Measurements from ENCODE around the gene ZBP1. TPM values are rescaled to one million over a fixed set of nuclear protein-coding genes. Genes with fewer than 3 reads are reported as not detected.

Gene ZBP1
- total and polyA plus RNA-seq, 5 donors from 2014 or later, result 12.4 to 67.0 (median 24.8) TPM

DNA sequence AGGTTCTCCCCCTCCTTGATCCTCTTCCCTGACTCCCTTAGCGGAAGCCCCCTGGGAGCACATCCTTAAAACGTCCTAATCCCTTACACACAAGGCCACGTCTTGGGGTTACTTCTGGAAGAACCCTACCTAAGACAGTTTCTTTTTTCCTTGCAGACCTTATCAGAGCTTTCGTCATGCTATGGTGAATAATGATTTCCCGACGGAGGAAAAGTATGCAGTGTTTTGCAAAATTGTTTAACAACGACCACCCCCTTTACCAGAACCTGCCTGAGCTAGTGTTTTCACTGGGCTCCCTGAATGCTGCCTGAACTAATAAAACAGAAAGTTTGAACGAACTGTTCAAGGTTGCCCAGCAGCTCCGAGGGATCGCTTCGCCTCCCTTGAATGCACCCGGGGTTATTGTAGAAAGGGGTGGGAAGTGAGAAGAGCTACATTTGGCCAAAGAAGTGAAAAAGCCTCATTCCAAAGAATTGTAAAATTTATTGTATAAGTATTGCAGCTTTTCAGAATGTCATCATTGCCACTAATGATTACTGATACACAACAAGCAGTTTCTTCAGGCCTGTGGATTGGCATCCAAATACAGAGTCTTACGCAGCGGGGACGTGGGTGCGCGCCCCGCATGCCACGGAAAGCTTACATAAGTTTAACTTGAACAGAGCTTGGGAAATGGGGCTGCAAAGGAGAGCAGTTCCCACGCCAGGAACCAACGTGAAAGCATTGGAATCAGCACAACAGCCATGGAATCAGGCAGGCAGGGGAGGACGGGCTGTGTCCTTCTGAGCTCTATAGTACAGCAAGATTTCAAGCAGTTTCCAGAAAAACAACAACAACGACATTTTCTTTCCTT lies 27.9 kb upstream of the ZBP1 start:
- Histone ChIP-seq H3K4me3 (ENCODE audit: low read depth, low read length) (no peak overlapping the region), H3K9me3 (ENCODE audit: control insufficient read depth in 2 of 2, low read length in 2 of 2) (no peaks in the 10 kb centered on the region), H3K27me3 (ENCODE audit: control insufficient read depth, insufficient read depth, low read length) (no peaks in the 10 kb centered on the region), H3K4me1 (ENCODE audit: control insufficient read depth, insufficient read depth, low read length, poor library complexity, severe bottlenecking) (no peaks in the 10 kb centered on the region), H3K27ac (ENCODE audit: insufficient read depth, low read length, poor library complexity, severe bottlenecking) (no peak overlapping the region), H3K36me3 (ENCODE audit: control insufficient read depth, insufficient read depth, low read length) (no peaks in the 10 kb centered on the region)
- H3K9me3 Mint-ChIP-seq, result peaks cover 0 to 15% (median 1%) of the 10 kb centered on the region in 7 donors
- no peaks in the 10 kb centered on the region for H3K4me1 Mint-ChIP-seq
- ATAC-seq (ENCODE audit: low read depth in 2 of 2) (no peak), DNase-seq (no peak)
- peaks cover 20% of the 10 kb centered on the region for H3K27me3 Mint-ChIP-seq
- H3K4me3 Mint-ChIP-seq, result no peak overlapping the region
- no peak overlapping the region for H3K27ac Mint-ChIP-seq
- H3K36me3 Mint-ChIP-seq, result peaks cover 3% of the 10 kb centered on the region

DNA sequence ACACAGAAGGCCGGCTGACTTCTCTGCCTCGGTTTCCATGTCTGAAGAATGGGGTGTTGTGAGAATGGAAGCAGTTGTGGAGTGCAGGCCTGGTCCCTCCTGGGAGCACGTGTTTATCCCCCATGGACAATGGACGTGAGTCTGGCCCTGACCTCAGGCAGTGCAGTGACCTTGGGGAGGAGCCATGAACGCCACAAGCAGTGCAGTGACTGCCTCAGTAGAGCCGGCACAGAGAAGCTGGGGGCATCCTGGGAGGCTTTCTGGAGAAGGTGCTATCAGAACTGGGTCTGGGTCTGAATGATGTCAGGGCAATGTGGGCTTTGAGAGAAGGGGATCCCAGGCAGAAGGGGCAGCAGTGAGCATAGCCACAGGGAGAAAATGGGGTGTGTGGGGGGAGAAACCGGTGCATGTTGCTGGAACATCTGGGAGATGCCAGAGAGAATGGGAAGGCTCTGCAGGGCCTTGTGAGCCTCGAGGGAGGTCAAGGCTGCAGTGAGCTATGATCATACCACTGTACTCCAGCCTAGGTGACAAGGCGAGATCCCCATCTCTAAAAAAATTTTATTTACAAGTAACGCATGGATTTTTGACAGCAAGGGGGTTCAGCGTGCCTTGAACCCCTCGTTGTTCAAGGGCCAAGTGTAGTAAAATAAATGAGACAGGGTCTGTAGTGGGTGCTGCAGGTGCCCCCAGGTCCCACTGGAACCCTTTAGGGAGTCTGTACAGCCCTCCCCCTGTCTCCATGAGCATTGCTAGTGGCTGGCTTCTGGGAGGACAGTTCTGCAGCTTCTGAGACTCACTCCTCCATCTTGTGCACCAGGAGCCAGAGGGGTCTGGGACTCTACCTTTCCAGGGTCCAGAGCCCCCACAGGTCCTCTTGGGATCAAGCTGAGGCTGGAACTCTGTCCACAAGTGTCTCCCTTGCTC lies 27.0 kb upstream of the ZBP1 start:
- peaks cover 29% of the 10 kb centered on the region for H3K27me3 Mint-ChIP-seq
- no peak overlapping the region for H3K4me3 ChIP-seq (ENCODE audit: low read depth, low read length)
- DNase-seq, result no peak

DNA sequence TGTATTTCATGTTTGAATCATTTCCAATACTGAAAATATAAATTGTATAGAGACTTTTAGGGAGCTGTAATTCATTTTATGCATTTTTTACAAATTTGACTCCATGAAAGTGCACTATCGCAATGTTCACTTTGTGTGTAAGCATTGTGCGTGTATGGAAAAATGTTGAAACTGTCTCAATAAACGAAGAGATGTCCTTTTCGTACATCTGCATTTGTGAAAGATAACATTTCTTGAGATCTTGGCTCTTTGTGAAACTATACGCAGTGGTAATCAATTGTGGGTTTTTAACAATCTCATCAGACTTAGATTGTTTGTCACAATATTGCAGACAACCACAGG lies 18.6 kb upstream of the ZBP1 start:
- peaks cover 14 to 27% of the 10 kb centered on the region in 2 experiments for H3K9me3 ChIP-seq (ENCODE audit: control insufficient read depth in 2 of 2, low read length in 2 of 2)
- peaks cover 5% of the 10 kb centered on the region for H3K36me3 Mint-ChIP-seq
- peaks cover 7% of the 10 kb centered on the region for H3K4me1 ChIP-seq (ENCODE audit: control insufficient read depth, insufficient read depth, low read length, poor library complexity, severe bottlenecking)
- peaks cover 77% of the 10 kb centered on the region for H3K27me3 Mint-ChIP-seq
- no peak overlapping the region for H3K27ac Mint-ChIP-seq
- peaks cover 6 to 31% (median 11%) of the 10 kb centered on the region in 7 donors for H3K9me3 Mint-ChIP-seq
- DNase-seq, result no peak
- H3K27ac ChIP-seq (ENCODE audit: insufficient read depth, low read length, poor library complexity, severe bottlenecking), result no peak overlapping the region
- H3K4me3 ChIP-seq (ENCODE audit: low read depth, low read length), result no peak overlapping the region
- no peak for ATAC-seq (ENCODE audit: low read depth in 2 of 2)
- peaks cover 5 to 17% (median 8%) of the 10 kb centered on the region in 4 donors for H3K4me1 Mint-ChIP-seq
- no peaks in the 10 kb centered on the region for H3K36me3 ChIP-seq (ENCODE audit: control insufficient read depth, insufficient read depth, low read length)
- no peak overlapping the region for H3K4me3 Mint-ChIP-seq
- H3K27me3 ChIP-seq (ENCODE audit: control insufficient read depth, insufficient read depth, low read length), result peaks cover 44% of the 10 kb centered on the region

More for the DNA sequence above, 27.0 kb upstream of the ZBP1 start:
- H3K27ac ChIP-seq (ENCODE audit: insufficient read depth, low read length, poor library complexity, severe bottlenecking), result no peak overlapping the region
- peaks cover 0 to 17% (median 2%) of the 10 kb centered on the region in 7 donors for H3K9me3 Mint-ChIP-seq
- no peak overlapping the region for H3K4me3 Mint-ChIP-seq
- H3K36me3 ChIP-seq (ENCODE audit: control insufficient read depth, insufficient read depth, low read length), result no peaks in the 10 kb centered on the region
- ATAC-seq (ENCODE audit: low read depth in 2 of 2), result no peak
- no peaks in the 10 kb centered on the region for H3K9me3 ChIP-seq (ENCODE audit: control insufficient read depth in 2 of 2, low read length in 2 of 2)
- H3K27me3 ChIP-seq (ENCODE audit: control insufficient read depth, insufficient read depth, low read length), result no peaks in the 10 kb centered on the region
- no peaks in the 10 kb centered on the region for H3K4me1 Mint-ChIP-seq
- no peak overlapping the region for H3K27ac Mint-ChIP-seq
- H3K4me1 ChIP-seq (ENCODE audit: control insufficient read depth, insufficient read depth, low read length, poor library complexity, severe bottlenecking), result no peaks in the 10 kb centered on the region
- peaks cover 3% of the 10 kb centered on the region for H3K36me3 Mint-ChIP-seq

- no peak for DNase-seq
- H3K27me3 Mint-ChIP-seq, result peaks cover 75% of the 10 kb centered on the region
- no peak overlapping the region for H3K27ac Mint-ChIP-seq
- H3K36me3 Mint-ChIP-seq, result peaks cover 5% of the 10 kb centered on the region
- ATAC-seq (ENCODE audit: low read depth in 2 of 2), result no peak
- H3K9me3 Mint-ChIP-seq, result peaks cover 6 to 31% (median 12%) of the 10 kb centered on the region in 7 donors
- H3K4me1 Mint-ChIP-seq, result peaks cover 5 to 17% (median 11%) of the 10 kb centered on the region in 4 donors
- peaks cover 10% of the 10 kb centered on the region for H3K4me1 ChIP-seq (ENCODE audit: control insufficient read depth, insufficient read depth, low read length, poor library complexity, severe bottlenecking)
- peaks cover 44% of the 10 kb centered on the region for H3K27me3 ChIP-seq (ENCODE audit: control insufficient read depth, insufficient read depth, low read length)
- H3K27ac ChIP-seq (ENCODE audit: insufficient read depth, low read length, poor library complexity, severe bottlenecking), result no peak overlapping the region
- no peak overlapping the region for H3K4me3 Mint-ChIP-seq
- H3K36me3 ChIP-seq (ENCODE audit: control insufficient read depth, insufficient read depth, low read length), result no peaks in the 10 kb centered on the region
- H3K9me3 ChIP-seq (ENCODE audit: control insufficient read depth in 2 of 2, low read length in 2 of 2), result peaks cover 14 to 27% of the 10 kb centered on the region in 2 experiments
- no peak overlapping the region for H3K4me3 ChIP-seq (ENCODE audit: low read depth, low read length)
Measured at GRCh38 chr20:57638173-57638894, 18.1 kb upstream of the ZBP1 start.

- H3K4me3 ChIP-seq (ENCODE audit: low read depth, low read length), result peak overlapping the region; percentile 2
- Mint-ChIP-seq H3K4me3 (peak overlapping the region in 2 of 4 donors; percentile 37 to 68), H3K27ac (no peak overlapping the region), H3K9me3 (peaks cover 6 to 30% (median 10%) of the 10 kb centered on the region in 7 donors), H3K36me3 (peaks cover 5% of the 10 kb centered on the region), H3K27me3 (peaks cover 45% of the 10 kb centered on the region), H3K4me1 (peaks cover 23 to 34% (median 29%) of the 10 kb centered on the region in 4 donors)
- no peaks in the 10 kb centered on the region for H3K36me3 ChIP-seq (ENCODE audit: control insufficient read depth, insufficient read depth, low read length)
- peaks cover 28% of the 10 kb centered on the region for H3K4me1 ChIP-seq (ENCODE audit: control insufficient read depth, insufficient read depth, low read length, poor library complexity, severe bottlenecking)
- DNase-seq (peak in 2 of 3 donors; percentile 18 to 47), ATAC-seq (ENCODE audit: low read depth in 2 of 2) (peak in 1 of 2 donors; percentile 65)
- no peak overlapping the region for H3K27ac ChIP-seq (ENCODE audit: insufficient read depth, low read length, poor library complexity, severe bottlenecking)
- peaks cover 14 to 27% of the 10 kb centered on the region in 2 experiments for H3K9me3 ChIP-seq (ENCODE audit: control insufficient read depth in 2 of 2, low read length in 2 of 2)
- H3K27me3 ChIP-seq (ENCODE audit: control insufficient read depth, insufficient read depth, low read length), result peaks cover 35% of the 10 kb centered on the region
Measured at GRCh38 chr20:57633945-57634491, 13.8 kb upstream of the ZBP1 start.

- Histone ChIP-seq H3K36me3 (ENCODE audit: control insufficient read depth, insufficient read depth, low read length) (no peaks in the 10 kb centered on the region), H3K27me3 (ENCODE audit: control insufficient read depth, insufficient read depth, low read length) (peaks cover 26% of the 10 kb centered on the region), H3K4me3 (ENCODE audit: low read depth, low read length) (no peak overlapping the region), H3K27ac (ENCODE audit: insufficient read depth, low read length, poor library complexity, severe bottlenecking) (no peak overlapping the region), H3K4me1 (ENCODE audit: control insufficient read depth, insufficient read depth, low read length, poor library complexity, severe bottlenecking) (peaks cover 45% of the 10 kb centered on the region), H3K9me3 (ENCODE audit: control insufficient read depth in 2 of 2, low read length in 2 of 2) (peaks cover 13 to 22% of the 10 kb centered on the region in 2 experiments)
- no peak overlapping the region for H3K27ac Mint-ChIP-seq
- peaks cover 33% of the 10 kb centered on the region for H3K27me3 Mint-ChIP-seq
- peaks cover 4% of the 10 kb centered on the region for H3K36me3 Mint-ChIP-seq
- H3K4me3 Mint-ChIP-seq, result no peak overlapping the region
- peaks cover 4 to 25% (median 10%) of the 10 kb centered on the region in 7 donors for H3K9me3 Mint-ChIP-seq
- no peak for ATAC-seq (ENCODE audit: low read depth in 2 of 2)
- DNase-seq, result no peak
- H3K4me1 Mint-ChIP-seq, result peaks cover 34 to 48% (median 35%) of the 10 kb centered on the region in 4 donors
Measured at GRCh38 chr20:57632286-57632685, 12.1 kb upstream of the ZBP1 start.

DNA sequence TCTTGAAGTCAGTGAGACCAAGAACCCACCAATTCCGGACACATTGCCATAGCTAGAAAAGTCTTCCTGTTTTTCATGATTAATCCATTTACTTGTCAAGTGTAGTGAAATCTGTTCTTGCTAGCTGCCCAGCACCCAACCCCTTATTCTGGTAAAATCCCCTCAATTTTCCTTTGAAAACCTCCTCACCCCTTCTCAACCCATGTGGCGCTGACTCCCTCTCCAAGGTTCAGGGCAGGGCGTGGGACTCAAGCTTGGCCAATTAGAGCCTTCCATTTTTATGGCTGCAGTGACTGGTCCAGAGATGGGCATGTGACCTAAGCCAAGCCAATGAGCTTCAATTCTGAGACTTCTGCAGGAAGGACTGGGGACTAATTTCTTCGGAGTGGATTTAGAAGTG lies 9.8 kb upstream of the ZBP1 start:
- Mint-ChIP-seq H3K27ac (peak overlapping the region; percentile 95 to 96 (median 96)), H3K4me3 (peak overlapping the region; percentile 89 to 94 (median 91)), H3K9me3 (peaks cover 2 to 8% (median 5%) of the 10 kb centered on the region in 7 donors), H3K4me1 (peaks cover 25 to 67% (median 45%) of the 10 kb centered on the region in 4 donors), H3K36me3 (peaks cover 7% of the 10 kb centered on the region), H3K27me3 (peaks cover 11% of the 10 kb centered on the region)
- DNase-seq (peak in 2 of 3 donors; percentile 16 to 20), ATAC-seq (ENCODE audit: low read depth in 2 of 2) (no peak)
- Histone ChIP-seq H3K9me3 (ENCODE audit: control insufficient read depth in 2 of 2, low read length in 2 of 2) (peaks cover 1 to 6% of the 10 kb centered on the region in 2 experiments), H3K36me3 (ENCODE audit: control insufficient read depth, insufficient read depth, low read length) (no peaks in the 10 kb centered on the region), H3K4me3 (ENCODE audit: low read depth, low read length) (peak overlapping the region; percentile 70), H3K4me1 (ENCODE audit: control insufficient read depth, insufficient read depth, low read length, poor library complexity, severe bottlenecking) (peaks cover 55% of the 10 kb centered on the region), H3K27me3 (ENCODE audit: control insufficient read depth, insufficient read depth, low read length) (peaks cover 11% of the 10 kb centered on the region), H3K27ac (ENCODE audit: insufficient read depth, low read length, poor library complexity, severe bottlenecking) (peak overlapping the region; percentile 89)

Data from CD4-positive, CD25-positive, alpha-beta regulatory T cell (primary cell).